NB4 (cell line): Measurements from ENCODE around the gene ADORA2A.

Source experiments
- CTCF ChIP-seq: IDR thresholded peaks from one replicate; pipeline ENCODE4 v1.5.1; 2012; ENCODE audit warnings: low read depth, low read length
- MYC ChIP-seq: IDR thresholded peaks from 2 replicates; pipeline ENCODE4 v1.6.1; 2011; ENCODE audit warnings: low read depth, low read length

- TF ChIP-seq CTCF (no peak), MYC (no peak)
Observed at GRCh38 chr22:24442352-24442744, 14.9 kb downstream of the ADORA2A start.
